Choroid plexus epithelial cell (primary cell): ENCODE results near the gene NHS.

Source experiments
- DNase-seq: peaks from one replicate; pipeline ENCODE4 v3.0.0-alpha.2; 2010; ENCODE audit warnings: low read depth
- H3K4me3 ChIP-seq: 2 replicates; pipeline ENCODE4 v1.5.1; 2011; ENCODE audit warnings: low read depth, mild to moderate bottlenecking, control low read depth, low read length, moderate library complexity
- TF ChIP-seq, protein P1 (sequence below): conservative IDR thresholded peaks from 2 replicates; pipeline ENCODE4 v1.5.1; 2011; ENCODE audit warnings: low read depth, mild to moderate bottlenecking, control low read depth, inconsistent platforms, low read length, moderate library complexity

Gene NHS

DNA sequence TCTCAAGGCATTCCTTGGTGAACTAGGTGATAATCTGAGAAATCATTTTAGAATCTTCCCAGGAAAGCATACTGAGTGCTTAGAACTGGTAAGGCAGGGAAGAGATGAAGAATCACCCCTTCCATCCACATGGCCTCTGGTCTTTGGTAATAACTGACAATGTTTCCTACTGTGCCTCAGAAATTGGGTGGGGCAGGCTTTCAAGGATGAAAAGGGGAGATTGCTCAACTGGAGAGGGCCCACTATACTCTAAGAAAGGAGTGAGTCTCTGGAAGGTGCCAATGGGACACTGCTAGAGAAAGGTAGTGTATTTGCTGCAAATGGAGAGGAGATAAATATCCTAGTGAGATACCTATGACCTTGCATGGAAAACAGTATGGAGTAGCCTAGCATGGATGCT, 227.2 kb downstream of the NHS start:
- TF ChIP-seq, protein P1, sequence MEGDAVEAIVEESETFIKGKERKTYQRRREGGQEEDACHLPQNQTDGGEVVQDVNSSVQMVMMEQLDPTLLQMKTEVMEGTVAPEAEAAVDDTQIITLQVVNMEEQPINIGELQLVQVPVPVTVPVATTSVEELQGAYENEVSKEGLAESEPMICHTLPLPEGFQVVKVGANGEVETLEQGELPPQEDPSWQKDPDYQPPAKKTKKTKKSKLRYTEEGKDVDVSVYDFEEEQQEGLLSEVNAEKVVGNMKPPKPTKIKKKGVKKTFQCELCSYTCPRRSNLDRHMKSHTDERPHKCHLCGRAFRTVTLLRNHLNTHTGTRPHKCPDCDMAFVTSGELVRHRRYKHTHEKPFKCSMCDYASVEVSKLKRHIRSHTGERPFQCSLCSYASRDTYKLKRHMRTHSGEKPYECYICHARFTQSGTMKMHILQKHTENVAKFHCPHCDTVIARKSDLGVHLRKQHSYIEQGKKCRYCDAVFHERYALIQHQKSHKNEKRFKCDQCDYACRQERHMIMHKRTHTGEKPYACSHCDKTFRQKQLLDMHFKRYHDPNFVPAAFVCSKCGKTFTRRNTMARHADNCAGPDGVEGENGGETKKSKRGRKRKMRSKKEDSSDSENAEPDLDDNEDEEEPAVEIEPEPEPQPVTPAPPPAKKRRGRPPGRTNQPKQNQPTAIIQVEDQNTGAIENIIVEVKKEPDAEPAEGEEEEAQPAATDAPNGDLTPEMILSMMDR = no peak
- no peak overlapping the region for H3K4me3 ChIP-seq
- DNase-seq = no peak

DNA sequence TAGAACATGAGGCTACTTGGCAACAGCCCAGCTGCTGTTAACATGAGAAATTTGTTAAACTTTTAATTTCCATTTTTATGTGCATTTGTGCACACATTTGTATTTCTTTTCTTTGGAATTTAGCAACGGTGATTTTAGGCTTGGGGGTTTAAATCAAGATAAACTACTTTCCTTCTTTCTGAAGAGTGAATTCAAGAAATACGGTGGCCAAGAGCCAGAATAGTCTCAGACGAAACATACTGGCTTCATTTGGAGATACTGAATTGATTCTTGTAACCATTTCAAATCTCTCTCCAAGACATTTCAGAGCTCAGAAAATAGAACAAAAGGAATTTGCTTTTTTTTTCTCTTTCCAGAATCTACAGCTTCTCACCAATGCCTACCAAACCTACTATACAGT, 228.2 kb downstream of the NHS start:
- H3K4me3 ChIP-seq = no peak overlapping the region
- TF ChIP-seq, protein P1 = no peak
- no peak for DNase-seq

DNA sequence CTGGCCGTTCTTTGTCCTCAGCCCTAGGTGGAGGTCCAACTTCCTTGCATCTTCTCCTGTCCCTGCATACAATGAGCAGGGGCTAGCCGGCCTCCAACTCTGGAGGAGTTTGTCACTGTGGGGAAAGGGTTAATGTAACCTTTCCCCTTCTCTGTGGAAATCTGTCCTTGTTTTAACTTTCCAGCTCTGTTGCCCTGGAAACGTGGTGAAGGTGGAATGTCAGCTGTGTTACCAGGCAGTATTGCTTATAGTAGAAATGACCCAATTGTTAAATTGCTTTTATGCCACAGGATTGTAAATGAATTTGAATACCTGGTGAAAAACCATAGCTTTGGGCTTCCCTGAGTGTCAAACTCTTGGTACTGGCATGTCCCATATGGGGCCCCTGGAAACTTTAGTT, 230.7 kb downstream of the NHS start:
- no peak overlapping the region for H3K4me3 ChIP-seq
- peak; percentile 72 for DNase-seq
- TF ChIP-seq, protein P1 = no peak

DNA sequence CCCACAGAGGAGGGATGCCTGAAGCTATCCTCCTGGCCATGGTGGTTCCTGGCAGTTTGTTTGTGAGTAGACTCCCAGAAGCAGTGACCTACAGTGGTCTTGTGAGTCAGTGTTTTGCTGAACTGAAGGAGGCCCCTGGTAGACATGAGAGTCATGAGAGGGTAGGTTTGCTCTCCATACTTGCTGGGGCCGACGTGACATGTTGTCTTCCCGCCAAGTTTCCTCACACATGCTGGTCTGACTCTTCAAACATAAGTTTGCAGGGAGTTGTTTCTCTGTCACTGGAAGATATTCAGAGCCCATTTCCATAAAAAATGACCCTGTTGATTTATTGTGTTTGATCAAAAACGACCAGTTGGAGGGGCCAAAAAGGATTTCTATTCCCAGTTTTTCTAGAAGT, 231.2 kb downstream of the NHS start:
- TF ChIP-seq, protein P1 = no peak
- DNase-seq = peak; percentile 62
- no peak overlapping the region for H3K4me3 ChIP-seq

DNA sequence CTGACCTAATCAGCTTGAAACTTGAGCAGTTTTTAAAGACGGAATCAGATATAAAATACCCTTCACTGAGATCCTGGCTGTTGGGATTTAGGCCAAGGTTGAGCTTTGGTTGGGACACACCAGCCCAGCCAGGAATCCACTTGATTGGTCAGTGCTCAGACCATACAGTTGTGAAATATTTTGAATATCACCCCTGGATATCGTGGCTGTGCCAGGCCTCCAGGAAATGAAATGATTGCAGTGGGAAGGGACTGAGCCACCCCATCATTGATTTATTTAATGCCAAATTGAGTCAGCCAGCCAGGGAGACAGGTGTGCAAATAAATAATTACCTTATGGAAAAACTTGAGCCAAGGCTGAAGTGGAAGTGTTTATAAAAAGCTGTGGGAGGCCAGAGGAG, 233.9 kb downstream of the NHS start:
- no peak overlapping the region for H3K4me3 ChIP-seq
- TF ChIP-seq, protein P1 = no peak
- DNase-seq = peak; percentile 59

DNA sequence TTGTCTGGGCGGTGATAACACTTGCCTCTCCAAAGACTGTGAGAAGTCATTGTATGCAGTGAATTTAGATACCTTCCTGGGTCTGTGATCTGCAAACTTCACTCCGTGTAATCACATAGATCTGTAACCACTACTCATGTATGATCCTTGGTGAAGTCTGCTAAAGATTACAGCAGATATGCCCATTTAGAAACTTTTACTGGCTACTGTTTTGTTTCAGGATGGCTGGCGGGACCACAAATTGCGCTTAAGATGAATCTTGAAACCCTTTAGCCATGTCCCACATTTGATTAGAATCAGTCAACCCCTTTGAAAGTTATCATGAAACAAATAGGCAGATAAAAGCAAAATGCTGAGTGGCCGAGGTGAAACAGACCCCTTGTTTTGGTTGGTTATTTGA, 235.8 kb downstream of the NHS start:
- no peak overlapping the region for H3K4me3 ChIP-seq
- TF ChIP-seq, protein P1 = no peak
- no peak for DNase-seq

DNA sequence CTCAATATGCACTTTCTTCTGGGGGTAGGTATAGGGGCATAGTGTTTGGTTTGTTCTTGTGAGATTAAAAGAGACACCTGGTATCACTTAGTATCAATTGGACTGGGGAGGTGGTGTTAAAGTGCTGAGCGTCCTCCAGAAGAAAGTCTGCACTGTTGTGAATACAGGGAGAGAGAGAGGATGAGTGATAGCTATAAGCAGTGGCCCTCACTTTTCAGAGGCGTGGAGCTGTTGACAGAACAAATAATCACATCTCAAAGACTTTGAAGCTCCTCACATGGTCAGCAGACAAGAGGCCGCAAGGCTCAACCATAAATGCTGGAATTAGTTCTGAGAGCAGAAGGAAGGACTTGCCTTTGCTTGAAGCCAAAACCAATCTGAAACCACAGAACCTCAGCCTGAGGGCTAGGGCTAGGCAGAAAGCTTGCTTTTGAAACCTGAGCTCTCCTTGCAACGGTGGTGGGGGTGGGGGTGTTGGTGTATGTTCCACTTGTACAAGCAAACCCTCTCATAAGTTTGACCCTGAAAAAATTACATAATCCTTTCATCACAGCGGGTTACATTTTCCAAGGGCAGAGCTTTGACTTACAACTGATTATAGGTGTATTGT, 239.1 kb downstream of the NHS start:
- TF ChIP-seq, protein P1 = no peak
- peak; percentile 93 for DNase-seq
- no peak overlapping the region for H3K4me3 ChIP-seq
